Measurements from ENCODE around the gene ZFP36L2. TPM values are rescaled to one million over a fixed set of nuclear protein-coding genes. Genes with fewer than 3 reads are reported as not detected.

Gene ZFP36L2
- polyA plus RNA-seq, 1 of the 3 experiments (the other 2 are of a cell fraction) = 18.4 TPM

GRCh38 chr2:43251171-43251731 lies 24.8 kb upstream of the ZFP36L2 start:
- CTCF ChIA-PET = interaction anchor here (0.7 to 3.1 kb wide), 22 partner anchors 9 to 754 kb away, joined by 3 to 24 read pairs (median 4); no protein-coding TSS in a partner anchor
- no peaks in the 10 kb centered on the region for H3K9me3 ChIP-seq
- no peaks in the 10 kb centered on the region for H3K27me3 ChIP-seq (ENCODE audit: insufficient read depth)
- WGBS (ENCODE audit: low lambda C conversion rate) = 20% methylated on average over 5 of the region's 5 CpGs
- POLR2A ChIA-PET = interaction anchor here (0.6 to 1.7 kb wide), 10 partner anchors 16 to 499 kb away, joined by 3 to 25 read pairs (median 10); partner anchors contain the start of gene ZFP36L2
- peak overlapping the region; percentile 47 for H3K4me2 ChIP-seq
- H3K79me2 ChIP-seq (ENCODE audit: insufficient read depth) = no peaks in the 10 kb centered on the region
- peaks cover 9 to 53% of the 10 kb centered on the region in 2 experiments; a peak in 2 of 4 replicates for H3K4me1 ChIP-seq (ENCODE audit: control insufficient read depth in 1 of 2, insufficient read depth in 2 of 2, low read depth in 1 of 2, low read length in 1 of 2)
- H3K27ac ChIP-seq (ENCODE audit: low read depth in 2 of 2, low read length in 1 of 2) = peak overlapping the region; percentile 77 to 100
- H3K9ac ChIP-seq = 0 out of 2 replicates have a peak overlapping the region, but pooled peaks have one; percentile 5
- H3K36me3 ChIP-seq (replicated peaks in 1 of 2; ENCODE audit: control insufficient read depth in 1 of 2, insufficient read depth in 2 of 2, low read length in 1 of 2) = peaks cover 0 to 3% of the 10 kb centered on the region in 2 experiments
- H2AFZ ChIP-seq (ENCODE audit: low read depth) = no peak overlapping the region
- no peaks in the 10 kb centered on the region for H4K20me1 ChIP-seq (ENCODE audit: insufficient read depth)
- peak; percentile 80 for DNase-seq
- no peak overlapping the region for H3K4me3 ChIP-seq (ENCODE audit: low read depth in 2 of 2, low read length in 1 of 2)
- no peaks in the 10 kb centered on the region for H3F3A ChIP-seq (replicated peaks; ENCODE audit: insufficient read depth)
- no peaks in the 10 kb centered on the region for H3K9me2 ChIP-seq
- TF ChIP-seq ZBTB33 (IDR thresholded peaks at IDR 0.05; ENCODE audit: borderline replicate concordance, low read depth) (no peak), EP300 (IDR thresholded peaks at IDR 0.05; ENCODE audit: borderline replicate concordance in 1 of 2, low read depth in 1 of 2, low read length in 1 of 2) (peak; percentile 74 to 97; a peak in 3 of 4 replicates), CHD2 (IDR thresholded peaks at IDR 0.05; ENCODE audit: low read length, partially characterized antibody) (peak; percentile 87), FOXJ3 (CRISPR knock-in tag; IDR thresholded peaks at IDR 0.05) (peak; percentile 93), TAF1 (IDR thresholded peaks at IDR 0.05; ENCODE audit: borderline replicate concordance, low read depth, low read length) (no peak), ELF1 (IDR thresholded peaks at IDR 0.05) (no peak), RFX5 (IDR thresholded peaks at IDR 0.05; ENCODE audit: low read length) (peak; percentile 59; the same call in 1 of the 2 replicates), RCOR1 (IDR thresholded peaks at IDR 0.05; ENCODE audit: low read length) (peak; percentile 98), RXRA (IDR thresholded peaks at IDR 0.05; ENCODE audit: borderline replicate concordance, low read depth) (no peak), SIN3A (IDR thresholded peaks at IDR 0.05; ENCODE audit: borderline replicate concordance, low read depth, low read length) (no peak), GABPA (IDR thresholded peaks at IDR 0.05; ENCODE audit: low read depth) (no peak), RAD21 (IDR thresholded peaks at IDR 0.05; ENCODE audit: low read length) (peak; percentile 63), JUND (IDR thresholded peaks at IDR 0.05) (peak; percentile 82), CTCF (IDR thresholded peaks at IDR 0.05) (no peak; the same call in 1 of the 2 replicates), GATA2 (CRISPR knock-in tag; IDR thresholded peaks at IDR 0.05) (peak; percentile 80), FOSL2 (IDR thresholded peaks at IDR 0.05; ENCODE audit: borderline replicate concordance, low read depth) (peak; percentile 64; the same call in 1 of the 2 replicates), NRF1 (IDR thresholded peaks at IDR 0.05; ENCODE audit: low read depth, low read length) (no peak), SMC3 (IDR thresholded peaks at IDR 0.05; ENCODE audit: low read depth, low read length) (peak; percentile 38), EZH2phosphoT487 (IDR thresholded peaks at IDR 0.05; ENCODE audit: borderline replicate concordance, low read depth) (no peak), TEAD4 (IDR thresholded peaks at IDR 0.05; ENCODE audit: borderline replicate concordance, insufficient read depth) (peak; percentile 84), REST (IDR thresholded peaks at IDR 0.05; ENCODE audit: low read depth, low read length) (no peak), TCF12 (IDR thresholded peaks at IDR 0.05) (peak; percentile 91)
- TF ChIP-seq, protein P1, sequence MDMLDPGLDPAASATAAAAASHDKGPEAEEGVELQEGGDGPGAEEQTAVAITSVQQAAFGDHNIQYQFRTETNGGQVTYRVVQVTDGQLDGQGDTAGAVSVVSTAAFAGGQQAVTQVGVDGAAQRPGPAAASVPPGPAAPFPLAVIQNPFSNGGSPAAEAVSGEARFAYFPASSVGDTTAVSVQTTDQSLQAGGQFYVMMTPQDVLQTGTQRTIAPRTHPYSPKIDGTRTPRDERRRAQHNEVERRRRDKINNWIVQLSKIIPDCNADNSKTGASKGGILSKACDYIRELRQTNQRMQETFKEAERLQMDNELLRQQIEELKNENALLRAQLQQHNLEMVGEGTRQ (IDR thresholded peaks at IDR 0.05; ENCODE audit: borderline replicate concordance, low read depth, low read length) = no peak
- TF ChIP-seq, protein P2, sequence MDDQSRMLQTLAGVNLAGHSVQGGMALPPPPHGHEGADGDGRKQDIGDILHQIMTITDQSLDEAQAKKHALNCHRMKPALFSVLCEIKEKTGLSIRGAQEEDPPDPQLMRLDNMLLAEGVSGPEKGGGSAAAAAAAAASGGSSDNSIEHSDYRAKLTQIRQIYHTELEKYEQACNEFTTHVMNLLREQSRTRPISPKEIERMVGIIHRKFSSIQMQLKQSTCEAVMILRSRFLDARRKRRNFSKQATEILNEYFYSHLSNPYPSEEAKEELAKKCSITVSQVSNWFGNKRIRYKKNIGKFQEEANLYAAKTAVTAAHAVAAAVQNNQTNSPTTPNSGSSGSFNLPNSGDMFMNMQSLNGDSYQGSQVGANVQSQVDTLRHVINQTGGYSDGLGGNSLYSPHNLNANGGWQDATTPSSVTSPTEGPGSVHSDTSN (IDR thresholded peaks at IDR 0.05) = peak; percentile 37; the same call in 1 of the 2 replicates
